Natural killer cell (primary cell): ENCODE measurements around the gene LIMS2. TPM values are rescaled to one million over a fixed set of nuclear protein-coding genes. Genes with fewer than 3 reads are reported as not detected.

Experiments used
- ATAC-seq, 3 donors: fragments of 150-1000 bp in 2 of 3; fragments of 200-7000 bp in 1 of 3; cut with Tn5 transposase; 1 replicate in 1 of 3; 2 replicates in 2 of 3; pipeline ENCODE4 v1.10.0; 2021; ENCODE audit warnings: mild to moderate bottlenecking in 2 of 3, moderate library complexity in 2 of 3
- DNase-seq, 2 donors: peaks; one replicate each; pipeline versions ENCODE4 v3.0.0 to v3.0.0-alpha.2; 2013 to 2021; ENCODE audit warnings: mixed read lengths in 1 of 2
- H3K27ac ChIP-seq: one replicate; pipeline ENCODE4 v1.5.1; 2013; ENCODE audit warnings: mild to moderate bottlenecking, low read length
- H3K27me3 ChIP-seq: one replicate; pipeline ENCODE4 v1.6.1; 2013; ENCODE audit warnings: low read length; ENCODE audit not compliant: control insufficient read depth, insufficient read depth
- H3K36me3 ChIP-seq: one replicate; pipeline ENCODE4 v1.6.1; 2013; ENCODE audit warnings: low read length; ENCODE audit not compliant: control insufficient read depth, insufficient read depth
- H3K4me1 ChIP-seq: one replicate; pipeline ENCODE4 v1.6.1; 2013; ENCODE audit warnings: low read length; ENCODE audit not compliant: control insufficient read depth, insufficient read depth
- H3K4me3 ChIP-seq: one replicate; pipeline ENCODE4 v1.5.1; 2013; ENCODE audit warnings: low read length
- H3K9me3 ChIP-seq: one replicate; pipeline ENCODE4 v1.6.1; 2013; ENCODE audit warnings: low read length; ENCODE audit not compliant: control insufficient read depth, insufficient read depth
- H3K27ac Mint-ChIP-seq, 2 donors: one replicate each; pipeline ENCODE4 v1.8.0; 2022; ENCODE audit warnings: mild to moderate bottlenecking in 2 of 2, mixed read lengths in 2 of 2, moderate library complexity in 1 of 2
- H3K27me3 Mint-ChIP-seq, 2 donors: one replicate each; pipeline ENCODE4 v1.8.0; 2022; ENCODE audit warnings: low read depth in 2 of 2, mixed read lengths in 2 of 2
- H3K36me3 Mint-ChIP-seq: one replicate; pipeline ENCODE4 v1.8.0; 2022; ENCODE audit warnings: mixed read lengths
- H3K4me1 Mint-ChIP-seq, 2 donors: one replicate each; pipeline ENCODE4 v1.8.0; 2022; ENCODE audit warnings: mixed read lengths in 2 of 2
- H3K4me3 Mint-ChIP-seq: one replicate; pipeline ENCODE4 v1.8.0; 2022; ENCODE audit warnings: mild to moderate bottlenecking, moderate library complexity, mixed read lengths
- H3K9me3 Mint-ChIP-seq, 2 donors: one replicate each; pipeline ENCODE4 v1.8.0; 2022; ENCODE audit warnings: mixed read lengths in 2 of 2
- CTCF ChIP-seq: fragments of 200-600 bp; IDR thresholded peaks from one replicate; pipeline ENCODE4 v1.8.0; 2022; ENCODE audit warnings: antibody characterized with exemption
- WGBS: methylation state at CpG from one replicate; pipeline ENCODE4 v1.1.7; 2013; ENCODE audit warnings: missing lambda C conversion rate; ENCODE audit not compliant: insufficient coverage; 5-methylcytosine and 5-hydroxymethylcytosine counted together
- intact Hi-C: fragments of 100-400 bp; cut with micrococcal nuclease; formaldehyde crosslinking; loops from one replicate; pipeline ENCODE4 v1.14.2; 2022
- total RNA-seq, 4 donors: library from RNA; stranded (reverse); fragments of 120-200 nt in 1 of 4; gene quantifications; one replicate each; pipeline versions ENCODE4 v1.2.3 to v1.2.4, GENCODE V29; 2013 to 2022

Gene LIMS2
- total RNA-seq, 3 donors from 2014 or later (not counting 1 experiment from before 2014, with no cell fraction given) = 0.15 to 0.16 TPM; not detected in 1

GRCh38 chr2:127694986-127695385 is 19.7 kb upstream of the LIMS2 start:
- Histone ChIP-seq H3K9me3 (peaks cover 10% of the 10 kb centered on the region), H3K27ac (no peak overlapping the region), H3K4me1 (no peaks in the 10 kb centered on the region), H3K27me3 (peaks cover 3% of the 10 kb centered on the region), H3K4me3 (no peak overlapping the region), H3K36me3 (no peaks in the 10 kb centered on the region)
- Mint-ChIP-seq H3K36me3 (peaks cover 12% of the 10 kb centered on the region), H3K4me3 (no peak overlapping the region), H3K9me3 (peaks cover 5 to 12% of the 10 kb centered on the region in 2 donors), H3K27ac (no peak overlapping the region), H3K4me1 (peaks cover 0 to under 1% of the 10 kb centered on the region in 2 donors), H3K27me3 (no peaks in the 10 kb centered on the region)
- DNase-seq = no peak
- WGBS = 94% methylated on average over 9 of the region's 9 CpGs
- intact Hi-C loops = no loop called here
- no peak for TF ChIP-seq CTCF
- no peak for ATAC-seq

GRCh38 chr2:127690696-127691095 is 15.4 kb upstream of the LIMS2 start:
- Mint-ChIP-seq H3K4me3 (no peak overlapping the region), H3K9me3 (peaks cover 5 to 12% of the 10 kb centered on the region in 2 donors), H3K27ac (no peak overlapping the region), H3K4me1 (no peaks in the 10 kb centered on the region), H3K36me3 (peaks cover 12% of the 10 kb centered on the region), H3K27me3 (peaks cover 12 to 16% of the 10 kb centered on the region in 2 donors)
- ATAC-seq (no peak), DNase-seq (no peak)
- peaks cover 10% of the 10 kb centered on the region for H3K9me3 ChIP-seq
- TF ChIP-seq CTCF = no peak
- no peaks in the 10 kb centered on the region for H3K36me3 ChIP-seq
- no peak overlapping the region for H3K27ac ChIP-seq
- H3K4me1 ChIP-seq = no peaks in the 10 kb centered on the region
- 87% methylated on average over 2 of the region's 2 CpGs for WGBS
- intact Hi-C loops = no loop called here
- no peak overlapping the region for H3K4me3 ChIP-seq
- no peaks in the 10 kb centered on the region for H3K27me3 ChIP-seq

- no peaks in the 10 kb centered on the region for H3K4me1 ChIP-seq
- ATAC-seq (no peak), DNase-seq (no peak)
- Mint-ChIP-seq H3K4me1 (no peaks in the 10 kb centered on the region), H3K9me3 (peaks cover 5 to 12% of the 10 kb centered on the region in 2 donors), H3K27me3 (peaks cover 12 to 27% of the 10 kb centered on the region in 2 donors), H3K4me3 (no peak overlapping the region), H3K36me3 (peaks cover 12% of the 10 kb centered on the region), H3K27ac (no peak overlapping the region)
- no peak overlapping the region for H3K27ac ChIP-seq
- intact Hi-C loops = no loop called here
- no peak overlapping the region for H3K4me3 ChIP-seq
- peaks cover 10% of the 10 kb centered on the region for H3K9me3 ChIP-seq
- no peak for TF ChIP-seq CTCF
- no peaks in the 10 kb centered on the region for H3K36me3 ChIP-seq
- no CpG with 5 or more reads among the region's 1 CpG for WGBS
- no peaks in the 10 kb centered on the region for H3K27me3 ChIP-seq
Observed at GRCh38 chr2:127688405-127688804, 13.1 kb upstream of the LIMS2 start.

- intact Hi-C loops = no loop called here
- H3K9me3 Mint-ChIP-seq = no peaks in the 10 kb centered on the region
- Histone ChIP-seq H3K27me3 (no peaks in the 10 kb centered on the region), H3K4me1 (peaks cover 4% of the 10 kb centered on the region), H3K9me3 (peaks cover 5% of the 10 kb centered on the region), H3K36me3 (no peaks in the 10 kb centered on the region), H3K27ac (no peak overlapping the region), H3K4me3 (no peak overlapping the region)
- H3K27me3 Mint-ChIP-seq = peaks cover 17 to 36% of the 10 kb centered on the region in 2 donors
- no peak overlapping the region for H3K4me3 Mint-ChIP-seq
- WGBS = 81% methylated on average over 8 of the region's 8 CpGs
- TF ChIP-seq CTCF = no peak
- no peak for DNase-seq
- no peaks in the 10 kb centered on the region for H3K36me3 Mint-ChIP-seq
- no peak overlapping the region for H3K27ac Mint-ChIP-seq
- H3K4me1 Mint-ChIP-seq = peaks cover 0 to 4% of the 10 kb centered on the region in 2 donors
- no peak for ATAC-seq
Observed at GRCh38 chr2:127685410-127686080, 10.2 kb upstream of the LIMS2 start.
